Measurements from ENCODE around the gene RBM20. TPM values are rescaled to one million over a fixed set of nuclear protein-coding genes. Genes with fewer than 3 reads are reported as not detected.

RBM20 gene
- polyA plus RNA-seq, 4 donors, result under 0.01 to 0.52 (median 0.36) TPM; not detected in 1

DNA sequence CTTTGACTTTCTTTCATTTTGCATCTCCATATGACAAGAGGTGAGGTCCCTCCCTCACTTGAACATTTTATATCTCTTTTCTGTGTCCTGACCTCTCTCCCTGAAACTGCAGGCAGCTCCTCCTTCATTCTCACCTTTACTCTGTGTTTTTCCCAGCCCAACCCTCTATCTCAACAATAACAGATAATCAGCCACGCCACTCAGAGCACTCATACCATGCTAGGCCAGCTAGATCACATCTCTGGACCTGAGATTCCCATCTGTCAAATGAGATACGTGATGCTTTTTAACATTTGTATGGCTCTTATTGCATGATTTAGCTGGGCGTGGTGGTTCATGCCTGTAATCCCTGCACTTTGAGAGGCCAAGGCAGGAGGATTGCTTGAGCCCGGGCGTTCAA is 164.5 kb downstream of the RBM20 start:
- no peak for FAIRE-seq
- Histone ChIP-seq H3K4me1 (ENCODE audit: control insufficient read depth in 3 of 3, insufficient read depth in 2 of 3, low read depth in 1 of 3, low read length in 2 of 3) (peaks cover 2 to 24% (median 13%) of the 10 kb centered on the region in 3 donors), H3K27ac (ENCODE audit: low read depth in 1 of 3, low read length in 2 of 3) (peak overlapping the region in 2 of 3 donors; percentile 53 to 67), H3K4me3 (ENCODE audit: low read depth in 1 of 3, low read length in 3 of 3) (no peak overlapping the region), H3K27me3 (ENCODE audit: control insufficient read depth in 3 of 3, insufficient read depth in 3 of 3, low read length in 3 of 3) (no peaks in the 10 kb centered on the region), H3K9me3 (ENCODE audit: control insufficient read depth in 2 of 2, insufficient read depth in 1 of 2, low read depth in 1 of 2, low read length in 1 of 2) (no peaks in the 10 kb centered on the region), H3K36me3 (ENCODE audit: control insufficient read depth in 3 of 3, insufficient read depth in 2 of 3, low read depth in 1 of 3, low read length in 3 of 3) (no peaks in the 10 kb centered on the region)
- 35 to 70% (median 44%) methylated on average over 5 of the region's 5 CpGs for WGBS, 3 donors
- DNase-seq, result peak; percentile 59 to 77

DNA sequence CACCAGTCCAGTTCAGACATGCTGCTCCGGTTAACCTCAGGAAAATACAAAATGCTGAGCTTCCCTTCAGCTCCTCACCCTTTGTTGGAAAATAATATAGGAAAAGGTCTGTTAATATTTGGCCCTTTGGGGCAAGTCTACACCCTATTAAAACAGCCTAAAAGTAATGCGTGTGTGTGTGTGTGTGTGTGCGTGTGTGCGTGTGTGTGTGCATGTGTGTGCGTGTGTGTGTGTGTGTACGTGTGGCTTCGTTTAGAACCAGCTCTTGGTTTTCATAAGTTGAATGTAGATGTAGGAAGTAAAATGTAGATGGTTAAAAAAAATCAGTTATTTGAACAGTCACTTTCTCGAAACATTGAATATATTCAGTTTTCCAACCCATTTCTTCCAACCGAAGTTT is 166.5 kb downstream of the RBM20 start:
- DNase-seq (no peak), FAIRE-seq (no peak)
- Histone ChIP-seq H3K9me3 (ENCODE audit: control insufficient read depth in 2 of 2, insufficient read depth in 1 of 2, low read depth in 1 of 2, low read length in 1 of 2) (no peaks in the 10 kb centered on the region), H3K4me1 (ENCODE audit: control insufficient read depth in 3 of 3, insufficient read depth in 2 of 3, low read depth in 1 of 3, low read length in 2 of 3) (peaks cover 2 to 25% (median 10%) of the 10 kb centered on the region in 3 donors), H3K4me3 (ENCODE audit: low read depth in 1 of 3, low read length in 3 of 3) (no peak overlapping the region), H3K36me3 (ENCODE audit: control insufficient read depth in 3 of 3, insufficient read depth in 2 of 3, low read depth in 1 of 3, low read length in 3 of 3) (no peaks in the 10 kb centered on the region), H3K27ac (ENCODE audit: low read depth in 1 of 3, low read length in 2 of 3) (no peak overlapping the region), H3K27me3 (ENCODE audit: control insufficient read depth in 3 of 3, insufficient read depth in 3 of 3, low read length in 3 of 3) (no peaks in the 10 kb centered on the region)
- WGBS, 3 donors, result 77 to 94% (median 89%) methylated on average over 9 of the region's 9 CpGs

DNA sequence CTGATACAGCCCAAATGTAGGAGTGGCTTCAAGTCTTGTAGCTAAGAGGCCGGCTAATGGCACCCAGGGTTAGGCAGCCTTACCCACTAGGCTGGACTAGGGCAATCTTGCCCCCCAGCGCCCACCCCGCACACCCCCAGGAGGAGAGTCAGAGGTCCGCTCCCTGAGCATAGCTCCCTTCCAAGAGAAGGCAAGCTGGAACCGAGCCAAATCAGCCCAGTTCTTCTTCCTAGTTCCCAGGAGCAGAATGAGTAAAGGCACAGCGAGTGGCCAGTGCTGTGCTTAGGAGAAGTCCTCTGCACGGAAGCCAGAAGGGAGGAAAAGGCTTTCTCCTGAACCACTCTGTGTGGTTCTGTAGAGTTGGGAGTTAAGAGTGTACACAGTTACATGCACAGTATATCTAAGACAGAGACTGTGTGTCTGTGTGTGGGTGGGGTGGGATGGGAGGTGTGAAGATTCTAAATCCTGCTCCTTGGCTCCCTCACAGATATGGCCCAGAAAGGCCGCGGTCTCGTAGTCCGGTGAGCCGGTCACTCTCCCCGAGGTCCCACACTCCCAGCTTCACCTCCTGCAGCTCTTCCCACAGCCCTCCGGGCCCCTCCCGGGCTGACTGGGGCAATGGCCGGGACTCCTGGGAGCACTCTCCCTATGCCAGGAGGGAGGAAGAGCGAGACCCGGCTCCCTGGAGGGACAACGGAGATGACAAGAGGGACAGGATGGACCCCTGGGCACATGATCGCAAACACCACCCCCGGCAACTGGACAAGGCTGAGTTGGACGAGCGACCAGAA is 167.8 kb downstream of the RBM20 start:
- FAIRE-seq, result no peak
- Histone ChIP-seq H3K27ac (ENCODE audit: low read depth in 1 of 3, low read length in 2 of 3) (no peak overlapping the region), H3K27me3 (ENCODE audit: control insufficient read depth in 3 of 3, insufficient read depth in 3 of 3, low read length in 3 of 3) (no peaks in the 10 kb centered on the region), H3K4me1 (ENCODE audit: control insufficient read depth in 3 of 3, insufficient read depth in 2 of 3, low read depth in 1 of 3, low read length in 2 of 3) (peaks cover 2 to 25% (median 10%) of the 10 kb centered on the region in 3 donors), H3K4me3 (ENCODE audit: low read depth in 1 of 3, low read length in 3 of 3) (no peak overlapping the region), H3K36me3 (ENCODE audit: control insufficient read depth in 3 of 3, insufficient read depth in 2 of 3, low read depth in 1 of 3, low read length in 3 of 3) (no peaks in the 10 kb centered on the region), H3K9me3 (ENCODE audit: control insufficient read depth in 2 of 2, insufficient read depth in 1 of 2, low read depth in 1 of 2, low read length in 1 of 2) (no peaks in the 10 kb centered on the region)
- 91 to 93% (median 92%) methylated on average over 23 of the region's 23 CpGs for WGBS, 3 donors
- DNase-seq, result no peak

DNA sequence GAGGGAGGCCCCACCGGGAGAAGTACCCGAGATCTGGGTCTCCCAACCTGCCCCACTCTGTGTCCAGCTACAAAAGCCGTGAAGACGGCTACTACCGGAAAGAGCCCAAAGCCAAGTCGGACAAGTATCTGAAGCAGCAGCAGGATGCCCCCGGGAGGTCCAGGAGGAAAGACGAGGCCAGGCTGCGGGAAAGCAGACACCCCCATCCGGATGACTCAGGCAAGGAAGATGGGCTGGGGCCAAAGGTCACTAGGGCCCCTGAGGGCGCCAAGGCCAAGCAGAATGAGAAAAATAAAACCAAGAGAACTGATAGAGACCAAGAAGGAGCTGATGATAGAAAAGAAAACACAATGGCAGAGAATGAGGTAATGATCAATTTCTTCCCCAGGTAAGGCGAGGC is 168.4 kb downstream of the RBM20 start:
- Histone ChIP-seq H3K4me1 (ENCODE audit: control insufficient read depth in 3 of 3, insufficient read depth in 2 of 3, low read depth in 1 of 3, low read length in 2 of 3) (peaks cover 2 to 25% (median 10%) of the 10 kb centered on the region in 3 donors), H3K4me3 (ENCODE audit: low read depth in 1 of 3, low read length in 3 of 3) (no peak overlapping the region), H3K27ac (ENCODE audit: low read depth in 1 of 3, low read length in 2 of 3) (no peak overlapping the region), H3K36me3 (ENCODE audit: control insufficient read depth in 3 of 3, insufficient read depth in 2 of 3, low read depth in 1 of 3, low read length in 3 of 3) (no peaks in the 10 kb centered on the region), H3K27me3 (ENCODE audit: control insufficient read depth in 3 of 3, insufficient read depth in 3 of 3, low read length in 3 of 3) (no peaks in the 10 kb centered on the region), H3K9me3 (ENCODE audit: control insufficient read depth in 2 of 2, insufficient read depth in 1 of 2, low read depth in 1 of 2, low read length in 1 of 2) (no peaks in the 10 kb centered on the region)
- no peak for DNase-seq
- no peak for FAIRE-seq
- 86 to 91% (median 88%) methylated on average over 12 of the region's 12 CpGs for WGBS, 3 donors

DNA sequence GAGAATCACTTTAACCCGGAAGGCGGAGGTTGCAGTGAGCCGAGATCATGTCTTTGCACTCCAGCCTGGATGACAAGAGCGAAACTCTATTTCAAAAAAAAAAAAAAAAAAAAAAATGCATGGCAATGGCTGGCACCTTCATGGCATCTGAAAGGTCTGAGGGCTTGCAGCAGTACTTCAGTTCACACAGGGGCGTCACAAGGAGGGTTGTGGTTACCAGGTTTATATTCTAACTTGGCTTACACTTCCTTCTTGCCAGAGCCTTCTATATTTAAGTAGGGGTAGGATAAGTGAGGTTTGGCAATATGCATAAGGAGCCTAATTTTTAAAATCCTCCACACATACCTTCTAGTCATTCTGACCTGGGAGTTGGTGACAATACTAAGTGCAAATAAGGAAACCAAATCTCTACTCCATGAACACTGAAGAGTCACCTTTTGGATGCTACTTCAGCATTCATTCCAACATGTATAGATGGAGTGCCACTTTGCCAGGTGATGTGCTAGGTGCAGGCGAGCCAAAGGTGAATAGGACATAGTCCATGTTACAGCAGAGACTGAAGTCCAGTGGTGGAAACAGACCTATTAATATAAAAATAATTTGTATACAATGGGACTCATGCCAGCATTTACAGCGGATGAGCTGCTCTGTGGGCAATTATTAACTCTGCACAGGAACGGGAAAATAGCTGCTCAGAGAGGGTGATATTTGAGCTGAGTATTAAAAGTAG is 169.8 kb downstream of the RBM20 start:
- peaks cover 4 to 21% (median 13%) of the 10 kb centered on the region in 3 donors for H3K4me1 ChIP-seq (ENCODE audit: control insufficient read depth in 3 of 3, insufficient read depth in 2 of 3, low read depth in 1 of 3, low read length in 2 of 3)
- no peak for FAIRE-seq
- DNase-seq, result peak; percentile 76 to 92
- peak overlapping the region in 2 of 3 donors; percentile 40 to 68 for H3K27ac ChIP-seq (ENCODE audit: low read depth in 1 of 3, low read length in 2 of 3)
- H3K27me3 ChIP-seq (ENCODE audit: control insufficient read depth in 3 of 3, insufficient read depth in 3 of 3, low read length in 3 of 3), result no peaks in the 10 kb centered on the region
- no peak overlapping the region for H3K4me3 ChIP-seq (ENCODE audit: low read depth in 1 of 3, low read length in 3 of 3)
- 53 to 71% (median 63%) methylated on average over 8 of the region's 8 CpGs for WGBS, 3 donors
- H3K9me3 ChIP-seq (ENCODE audit: control insufficient read depth in 2 of 2, insufficient read depth in 1 of 2, low read depth in 1 of 2, low read length in 1 of 2), result no peaks in the 10 kb centered on the region
- no peaks in the 10 kb centered on the region for H3K36me3 ChIP-seq (ENCODE audit: control insufficient read depth in 3 of 3, insufficient read depth in 2 of 3, low read depth in 1 of 3, low read length in 3 of 3)

DNA sequence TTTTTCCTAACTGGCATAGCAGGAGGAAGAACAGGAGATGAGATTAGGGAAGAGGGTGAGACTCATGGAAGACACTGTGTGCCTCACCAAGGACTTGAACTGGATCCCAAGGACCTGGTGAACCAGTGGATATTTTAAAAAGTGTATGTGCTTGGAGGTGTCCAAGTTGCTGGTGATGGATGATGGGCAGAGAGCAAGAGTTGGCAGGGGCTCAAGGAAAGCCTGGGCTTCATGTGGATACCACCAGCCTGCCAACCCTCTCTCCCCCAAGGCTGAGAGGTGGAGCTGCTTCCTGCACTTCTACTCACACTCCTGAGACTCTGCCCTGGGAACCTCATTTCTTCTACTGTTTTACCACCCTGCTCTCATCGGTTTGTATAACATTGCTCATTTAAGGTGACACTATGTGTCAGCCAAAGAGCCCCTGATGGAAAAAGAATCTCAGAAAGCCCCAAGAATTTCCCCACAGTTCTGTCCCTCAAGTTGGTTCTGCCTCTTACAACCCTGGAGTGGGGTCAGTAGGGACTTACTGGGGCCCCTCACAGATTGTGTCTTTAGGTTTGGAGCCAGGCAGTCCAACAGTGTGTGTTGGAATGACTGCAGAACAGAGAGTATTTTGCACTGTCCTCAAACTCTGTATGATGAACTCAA is 171.3 kb downstream of the RBM20 start:
- DNase-seq (no peak), FAIRE-seq (no peak)
- H3K36me3 ChIP-seq (ENCODE audit: control insufficient read depth in 3 of 3, insufficient read depth in 2 of 3, low read depth in 1 of 3, low read length in 3 of 3), result no peaks in the 10 kb centered on the region
- 45 to 85% (median 64%) methylated on average over 1 of the region's 1 CpG for WGBS, 3 donors
- no peak overlapping the region for H3K27ac ChIP-seq (ENCODE audit: low read depth in 1 of 3, low read length in 2 of 3)
- H3K4me3 ChIP-seq (ENCODE audit: low read depth in 1 of 3, low read length in 3 of 3), result no peak overlapping the region
- no peaks in the 10 kb centered on the region for H3K27me3 ChIP-seq (ENCODE audit: control insufficient read depth in 3 of 3, insufficient read depth in 3 of 3, low read length in 3 of 3)
- peaks cover 4 to 21% (median 13%) of the 10 kb centered on the region in 3 donors for H3K4me1 ChIP-seq (ENCODE audit: control insufficient read depth in 3 of 3, insufficient read depth in 2 of 3, low read depth in 1 of 3, low read length in 2 of 3)
- H3K9me3 ChIP-seq (ENCODE audit: control insufficient read depth in 2 of 2, insufficient read depth in 1 of 2, low read depth in 1 of 2, low read length in 1 of 2), result no peaks in the 10 kb centered on the region

DNA sequence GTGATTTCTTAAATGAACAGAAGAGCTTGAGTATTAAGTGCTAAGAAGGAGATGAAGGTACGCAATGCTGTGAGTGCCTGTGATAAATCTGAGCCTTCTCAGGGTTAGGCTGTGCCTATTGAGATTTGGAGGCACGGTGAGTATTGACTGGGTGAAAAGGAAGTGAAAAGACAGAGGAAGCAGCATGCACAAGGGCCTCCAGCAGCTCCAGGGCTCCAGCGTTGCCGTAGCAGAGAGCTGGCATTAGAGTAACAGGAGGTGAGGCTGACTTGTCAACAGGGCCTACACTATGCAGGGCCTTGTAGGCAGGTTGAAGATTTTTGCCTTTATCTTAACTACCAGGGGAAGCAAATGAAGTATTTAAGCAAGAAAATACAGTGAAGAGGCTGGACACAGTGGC is 173.5 kb downstream of the RBM20 start:
- Histone ChIP-seq H3K4me1 (ENCODE audit: control insufficient read depth in 3 of 3, insufficient read depth in 2 of 3, low read depth in 1 of 3, low read length in 2 of 3) (peaks cover 2 to 27% (median 8%) of the 10 kb centered on the region in 3 donors), H3K4me3 (ENCODE audit: low read depth in 1 of 3, low read length in 3 of 3) (no peak overlapping the region), H3K27ac (ENCODE audit: low read depth in 1 of 3, low read length in 2 of 3) (no peak overlapping the region), H3K9me3 (ENCODE audit: control insufficient read depth in 2 of 2, insufficient read depth in 1 of 2, low read depth in 1 of 2, low read length in 1 of 2) (no peaks in the 10 kb centered on the region), H3K27me3 (ENCODE audit: control insufficient read depth in 3 of 3, insufficient read depth in 3 of 3, low read length in 3 of 3) (no peaks in the 10 kb centered on the region), H3K36me3 (ENCODE audit: control insufficient read depth in 3 of 3, insufficient read depth in 2 of 3, low read depth in 1 of 3, low read length in 3 of 3) (no peaks in the 10 kb centered on the region)
- FAIRE-seq (no peak), DNase-seq (no peak)
- WGBS, 3 donors, result 72 to 73% (median 73%) methylated on average over 4 of the region's 4 CpGs
